HG02623 (cell line): Measurements from ENCODE around the gene NFIB.

Experiments
- ATAC-seq: cut with Tn5 transposase; IDR thresholded peaks from one replicate; pipeline ENCODE4 v1.9.1; 2021; ENCODE audit warnings: moderate library complexity; ENCODE audit not compliant: unreplicated experiment

NFIB gene

GRCh38 chr9:14192556-14192955 lies 121.4 kb downstream of the NFIB start:
- no peak for ATAC-seq

- no peak for ATAC-seq
Measured at GRCh38 chr9:14191512-14191911, 122.4 kb downstream of the NFIB start.

- ATAC-seq: no peak
Measured at GRCh38 chr9:14190240-14190639, 123.7 kb downstream of the NFIB start.

- ATAC-seq: no peak
Measured at GRCh38 chr9:14189578-14189977, 124.4 kb downstream of the NFIB start.

- no peak for ATAC-seq
Measured at GRCh38 chr9:14189146-14189545, 124.8 kb downstream of the NFIB start.

- ATAC-seq: no peak
Measured at GRCh38 chr9:14188538-14188937, 125.4 kb downstream of the NFIB start.

- no peak for ATAC-seq
Measured at GRCh38 chr9:14188011-14188410, 125.9 kb downstream of the NFIB start.

GRCh38 chr9:14186096-14186495 lies 127.8 kb downstream of the NFIB start:
- ATAC-seq: no peak

- ATAC-seq: no peak
Measured at GRCh38 chr9:14185016-14185415, 128.9 kb downstream of the NFIB start.

GRCh38 chr9:14183001-14183400 lies 130.9 kb downstream of the NFIB start:
- no peak for ATAC-seq

- ATAC-seq: no peak
Measured at GRCh38 chr9:14180960-14181537, 132.9 kb downstream of the NFIB start.

GRCh38 chr9:14180093-14180959 lies 133.6 kb downstream of the NFIB start:
- ATAC-seq: no peak

GRCh38 chr9:14179449-14179848 lies 134.5 kb downstream of the NFIB start:
- no peak for ATAC-seq

- ATAC-seq: no peak
Measured at GRCh38 chr9:14175778-14176177, 138.2 kb downstream of the NFIB start.

GRCh38 chr9:14173713-14174112 lies 140.2 kb downstream of the NFIB start:
- no peak for ATAC-seq

- peak; percentile 53 for ATAC-seq
Measured at GRCh38 chr9:14170973-14171596, 142.9 kb downstream of the NFIB start.

GRCh38 chr9:14170392-14170931 lies 143.5 kb downstream of the NFIB start:
- ATAC-seq: no peak

- no peak for ATAC-seq
Measured at GRCh38 chr9:14168381-14168780, 145.6 kb downstream of the NFIB start.

- no peak for ATAC-seq
Measured at GRCh38 chr9:14165376-14166035, 148.4 kb downstream of the NFIB start.

GRCh38 chr9:14164908-14165307 lies 149.0 kb downstream of the NFIB start:
- no peak for ATAC-seq
